ENCODE measurements around the gene KLHL30. TPM values are rescaled to one million over a fixed set of nuclear protein-coding genes. Genes with fewer than 3 reads are reported as not detected.

The KLHL30 gene
- total RNA-seq, 4 donors from 2014 or later, result 0.13 to 0.64 (median 0.34) TPM

DNA sequence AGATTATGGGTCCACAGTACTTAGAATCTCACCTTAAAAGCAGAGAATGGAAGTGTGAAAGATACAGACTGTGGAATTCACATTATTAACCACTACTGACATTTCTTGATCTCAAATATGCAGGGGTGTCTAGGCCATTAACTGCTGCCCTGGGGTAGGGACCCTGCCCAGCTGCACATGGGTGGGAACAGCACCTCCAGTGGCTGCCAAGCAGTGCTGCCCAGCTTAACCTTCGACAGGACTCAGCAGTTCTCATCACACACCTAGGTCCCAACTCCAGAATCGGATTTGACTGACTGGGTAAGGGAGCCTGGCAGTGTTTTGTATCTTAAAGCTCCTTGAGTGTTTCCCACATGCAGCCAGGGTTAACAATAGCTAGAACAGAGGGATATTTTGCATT, 35.2 kb downstream of the KLHL30 start:
- TF ChIP-seq POLR2A (IDR thresholded peaks at IDR 0.05), result no peak
- no peak for TF ChIP-seq CTCF (IDR thresholded peaks at IDR 0.05)
- no peak overlapping the region for H3K4me3 ChIP-seq (ENCODE audit: low read depth, poor library complexity, severe bottlenecking)
- intact Hi-C loops (cut with DNase I; ENCODE audit: low total_unique reads), result no loop called here
- DNase-seq (ENCODE audit: low spot score in 2 of 2), result peak in 1 of 2 donors; percentile 72
- WGBS, 2 donors, result 85 to 93% methylated on average over 2 of the region's 2 CpGs

DNA sequence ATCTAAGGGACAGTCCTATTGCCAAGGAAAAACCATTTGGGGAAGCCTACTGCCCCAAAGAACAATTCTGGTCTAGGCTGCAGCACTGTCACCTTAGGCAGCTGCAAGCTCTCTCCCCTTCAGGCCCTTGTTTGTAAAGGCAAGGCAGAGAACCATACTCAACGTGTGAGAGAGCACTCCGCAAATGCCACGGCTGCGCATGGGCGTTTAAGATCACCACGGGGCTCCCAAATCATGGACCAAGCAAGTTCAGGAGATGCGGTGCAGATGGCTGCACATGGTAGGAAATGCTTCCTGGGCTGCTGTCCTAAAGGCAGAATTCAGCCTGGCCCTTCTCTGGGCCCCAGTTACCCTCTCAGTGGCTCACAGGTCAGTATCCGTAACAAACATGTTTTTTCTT, 35.8 kb downstream of the KLHL30 start:
- DNase-seq (ENCODE audit: low spot score in 2 of 2), result peak in 1 of 2 donors; percentile 49
- intact Hi-C loops (cut with DNase I; ENCODE audit: low total_unique reads), result no loop called here
- TF ChIP-seq CTCF (IDR thresholded peaks at IDR 0.05) (no peak), POLR2A (IDR thresholded peaks at IDR 0.05) (no peak)
- H3K4me3 ChIP-seq (ENCODE audit: low read depth, poor library complexity, severe bottlenecking), result no peak overlapping the region
- 91 to 97% methylated on average over 8 of the region's 8 CpGs for WGBS, 2 donors

DNA sequence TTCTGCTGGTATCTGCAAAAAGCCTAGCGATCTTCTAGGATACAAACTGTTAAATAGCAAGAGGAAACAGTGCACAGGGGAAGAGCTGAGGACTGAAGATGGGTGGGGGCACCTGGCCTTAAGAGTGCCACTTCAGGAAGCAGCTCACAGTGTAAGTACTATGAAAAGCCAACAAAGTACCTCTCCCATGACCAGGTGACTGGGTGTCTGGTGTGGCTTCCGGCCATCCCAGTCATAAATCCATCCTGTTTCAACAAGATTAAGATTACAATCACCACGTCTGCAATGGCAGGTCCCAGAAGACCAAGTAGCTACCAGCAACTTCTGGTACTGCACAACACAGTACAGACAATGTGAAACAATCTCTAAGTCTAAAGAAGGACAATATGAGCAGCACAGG, 36.2 kb downstream of the KLHL30 start:
- intact Hi-C loops (cut with DNase I; ENCODE audit: low total_unique reads), result no loop called here
- WGBS, 2 donors, result 59 to 64% methylated on average over 3 of the region's 3 CpGs
- peak in 1 of 2 donors; percentile 20 for DNase-seq (ENCODE audit: low spot score in 2 of 2)
- TF ChIP-seq CTCF (IDR thresholded peaks at IDR 0.05), result no peak
- TF ChIP-seq POLR2A (IDR thresholded peaks at IDR 0.05), result no peak
- H3K4me3 ChIP-seq (ENCODE audit: low read depth, poor library complexity, severe bottlenecking), result no peak overlapping the region

DNA sequence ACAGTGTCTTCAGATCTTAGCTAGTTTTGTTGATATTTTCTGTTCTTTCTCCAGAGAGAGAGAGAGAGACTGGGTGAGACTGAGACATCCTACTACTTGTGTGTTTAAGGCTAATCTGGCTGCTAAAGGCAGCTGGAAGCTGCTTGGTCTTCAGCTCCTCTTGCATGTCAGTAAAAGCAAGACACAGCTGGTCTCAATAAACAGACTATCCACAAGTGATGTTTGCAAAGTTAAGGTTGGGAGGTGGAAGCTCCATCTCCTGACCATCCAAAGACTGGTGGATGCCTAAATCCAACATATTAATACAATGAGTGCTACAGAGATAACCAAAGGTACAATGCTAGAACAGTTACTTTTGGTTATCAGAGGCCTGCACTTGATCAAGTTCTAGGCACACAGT, 38.1 kb downstream of the KLHL30 start:
- intact Hi-C loops (cut with DNase I; ENCODE audit: low total_unique reads), result no loop called here
- TF ChIP-seq CTCF (IDR thresholded peaks at IDR 0.05) (no peak), POLR2A (IDR thresholded peaks at IDR 0.05) (no peak)
- no peak for DNase-seq (ENCODE audit: low spot score in 2 of 2)
- H3K4me3 ChIP-seq (ENCODE audit: low read depth, poor library complexity, severe bottlenecking), result no peak overlapping the region

GRCh38 chr2:238180554-238180953, 42.1 kb downstream of the KLHL30 start:
- TF ChIP-seq CTCF (IDR thresholded peaks at IDR 0.05) (no peak), POLR2A (IDR thresholded peaks at IDR 0.05) (no peak)
- peak in 1 of 2 donors; percentile 10 for DNase-seq (ENCODE audit: low spot score in 2 of 2)
- no peak overlapping the region for H3K4me3 ChIP-seq (ENCODE audit: low read depth, poor library complexity, severe bottlenecking)
- intact Hi-C loops (cut with DNase I; ENCODE audit: low total_unique reads), result loop anchor here (10.0 kb wide), 1 partner anchor 526 kb away; no protein-coding TSS in a partner anchor
- 79 to 93% methylated on average over 5 of the region's 5 CpGs for WGBS, 2 donors

GRCh38 chr2:238182362-238182761, 43.9 kb downstream of the KLHL30 start:
- H3K4me3 ChIP-seq (ENCODE audit: low read depth, poor library complexity, severe bottlenecking), result no peak overlapping the region
- 73 to 78% methylated on average over 6 of the region's 6 CpGs for WGBS, 2 donors
- no peak for TF ChIP-seq CTCF (IDR thresholded peaks at IDR 0.05)
- no peak for TF ChIP-seq POLR2A (IDR thresholded peaks at IDR 0.05)
- intact Hi-C loops (cut with DNase I; ENCODE audit: low total_unique reads), result loop anchor here (10.0 kb wide), 1 partner anchor 528 kb away; no protein-coding TSS in a partner anchor
- no peak for DNase-seq (ENCODE audit: low spot score in 2 of 2)
